ENCODE measurements around the gene ABCB9. TPM values are rescaled to one million over a fixed set of nuclear protein-coding genes. Genes with fewer than 3 reads are reported as not detected.
A peak's percentile ranks its signal among the peaks of the same experiment; 100 is the strongest.
"Not testable (repeated sequence)": the region's sequence is repeated elsewhere in the genome, so short reads cannot be mapped to it uniquely, and the experiment has no call there.

The ABCB9 gene
- polyA plus RNA-seq (2012; ENCODE audit: low read depth, missing spikeins) = 1.3 TPM

- DNase-seq (ENCODE audit: insufficient read length, low spot score) (peak; percentile 98), FAIRE-seq (peak; percentile 99)
- TF ChIP-seq POLR2A (IDR thresholded peaks at IDR 0.05; ENCODE audit: low read depth, low read length) = no peak
- no peak for TF ChIP-seq POU2F2 (IDR thresholded peaks at IDR 0.05; ENCODE audit: low read depth, low read length)
- TF ChIP-seq PAX5 (IDR thresholded peaks at IDR 0.05; ENCODE audit: insufficient read depth, low read length, severe bottlenecking) = no peak
Measured at GRCh38 chr12:122965851-122966742, at the start of gene ABCB9. Gene ABCB9 (minus strand): TSS chr12:122966463. CDS start chr12:122960235, 6,228 bp downstream.

- not testable (repeated sequence) for FAIRE-seq
Measured at GRCh38 chr12:123014473-123014872, 48.2 kb upstream of the ABCB9 start.

GRCh38 chr12:123013185-123014095 lies 47.2 kb upstream of the ABCB9 start:
- DNase-seq (ENCODE audit: insufficient read length, low spot score) = no peak
- FAIRE-seq = no peak
- TF ChIP-seq TAF1 (IDR thresholded peaks at IDR 0.05; ENCODE audit: low read depth, low read length) = no peak
- TF ChIP-seq POU2F2 (IDR thresholded peaks at IDR 0.05; ENCODE audit: low read depth, low read length) = no peak
- no peak for TF ChIP-seq POLR2A (IDR thresholded peaks at IDR 0.05; ENCODE audit: low read depth, low read length)
- no peak for TF ChIP-seq SPI1 (IDR thresholded peaks at IDR 0.05; ENCODE audit: low read depth, low read length)

More at GRCh38 chr12:123014473-123014872, 48.2 kb upstream of the ABCB9 start:
- DNase-seq (ENCODE audit: insufficient read length, low spot score) = not testable (repeated sequence)

- DNase-seq (ENCODE audit: insufficient read length, low spot score) = no peak
- TF ChIP-seq POLR2AphosphoS5 (IDR thresholded peaks at IDR 0.05; ENCODE audit: low read depth, low read length) (no peak), SPI1 (IDR thresholded peaks at IDR 0.05; ENCODE audit: low read depth, low read length) (no peak), TAF1 (IDR thresholded peaks at IDR 0.05; ENCODE audit: low read depth, low read length) (no peak), POLR2A (IDR thresholded peaks at IDR 0.05; ENCODE audit: low read depth, low read length) (no peak), PAX5 (IDR thresholded peaks at IDR 0.05; ENCODE audit: insufficient read depth, low read length, severe bottlenecking) (no peak), POU2F2 (IDR thresholded peaks at IDR 0.05; ENCODE audit: low read depth, low read length) (no peak)
- FAIRE-seq = no peak
Measured at GRCh38 chr12:123011701-123012100, 45.4 kb upstream of the ABCB9 start.

- no peak for FAIRE-seq
- no peak for DNase-seq (ENCODE audit: insufficient read length, low spot score)
- TF ChIP-seq PAX5 (IDR thresholded peaks at IDR 0.05; ENCODE audit: insufficient read depth, low read length, severe bottlenecking) (no peak), SPI1 (IDR thresholded peaks at IDR 0.05; ENCODE audit: low read depth, low read length) (no peak), POLR2AphosphoS5 (IDR thresholded peaks at IDR 0.05; ENCODE audit: low read depth, low read length) (no peak), POU2F2 (IDR thresholded peaks at IDR 0.05; ENCODE audit: low read depth, low read length) (no peak), TAF1 (IDR thresholded peaks at IDR 0.05; ENCODE audit: low read depth, low read length) (no peak), POLR2A (IDR thresholded peaks at IDR 0.05; ENCODE audit: low read depth, low read length) (no peak)
Measured at GRCh38 chr12:123010681-123011080, 44.4 kb upstream of the ABCB9 start.

GRCh38 chr12:123010110-123010509 lies 43.8 kb upstream of the ABCB9 start:
- TF ChIP-seq POU2F2 (IDR thresholded peaks at IDR 0.05; ENCODE audit: low read depth, low read length) (no peak), PAX5 (IDR thresholded peaks at IDR 0.05; ENCODE audit: insufficient read depth, low read length, severe bottlenecking) (no peak), TAF1 (IDR thresholded peaks at IDR 0.05; ENCODE audit: low read depth, low read length) (no peak), SPI1 (IDR thresholded peaks at IDR 0.05; ENCODE audit: low read depth, low read length) (no peak), POLR2A (IDR thresholded peaks at IDR 0.05; ENCODE audit: low read depth, low read length) (no peak), POLR2AphosphoS5 (IDR thresholded peaks at IDR 0.05; ENCODE audit: low read depth, low read length) (no peak)
- FAIRE-seq = no peak

GRCh38 chr12:123006977-123007376 lies 40.7 kb upstream of the ABCB9 start:
- no peak for DNase-seq (ENCODE audit: insufficient read length, low spot score)
- FAIRE-seq = no peak
- TF ChIP-seq POLR2AphosphoS5 (IDR thresholded peaks at IDR 0.05; ENCODE audit: low read depth, low read length) (no peak), SPI1 (IDR thresholded peaks at IDR 0.05; ENCODE audit: low read depth, low read length) (no peak), POLR2A (IDR thresholded peaks at IDR 0.05; ENCODE audit: low read depth, low read length) (no peak), TAF1 (IDR thresholded peaks at IDR 0.05; ENCODE audit: low read depth, low read length) (no peak), PAX5 (IDR thresholded peaks at IDR 0.05; ENCODE audit: insufficient read depth, low read length, severe bottlenecking) (no peak), POU2F2 (IDR thresholded peaks at IDR 0.05; ENCODE audit: low read depth, low read length) (no peak)

More at GRCh38 chr12:123010110-123010509, 43.8 kb upstream of the ABCB9 start:
- no peak for DNase-seq (ENCODE audit: insufficient read length, low spot score)

GRCh38 chr12:123005081-123005626 lies 38.9 kb upstream of the ABCB9 start:
- DNase-seq (ENCODE audit: insufficient read length, low spot score) (no peak), FAIRE-seq (no peak)
- TF ChIP-seq TAF1 (IDR thresholded peaks at IDR 0.05; ENCODE audit: low read depth, low read length) (no peak), POU2F2 (IDR thresholded peaks at IDR 0.05; ENCODE audit: low read depth, low read length) (no peak), POLR2AphosphoS5 (IDR thresholded peaks at IDR 0.05; ENCODE audit: low read depth, low read length) (no peak), SPI1 (IDR thresholded peaks at IDR 0.05; ENCODE audit: low read depth, low read length) (no peak), POLR2A (IDR thresholded peaks at IDR 0.05; ENCODE audit: low read depth, low read length) (no peak), PAX5 (IDR thresholded peaks at IDR 0.05; ENCODE audit: insufficient read depth, low read length, severe bottlenecking) (no peak)

- FAIRE-seq = no peak
- DNase-seq (ENCODE audit: insufficient read length, low spot score) = no peak
- TF ChIP-seq SPI1 (IDR thresholded peaks at IDR 0.05; ENCODE audit: low read depth, low read length) (no peak), POU2F2 (IDR thresholded peaks at IDR 0.05; ENCODE audit: low read depth, low read length) (no peak), PAX5 (IDR thresholded peaks at IDR 0.05; ENCODE audit: insufficient read depth, low read length, severe bottlenecking) (no peak), POLR2AphosphoS5 (IDR thresholded peaks at IDR 0.05; ENCODE audit: low read depth, low read length) (no peak), TAF1 (IDR thresholded peaks at IDR 0.05; ENCODE audit: low read depth, low read length) (no peak), POLR2A (IDR thresholded peaks at IDR 0.05; ENCODE audit: low read depth, low read length) (no peak)
Measured at GRCh38 chr12:123004287-123004686, 38.0 kb upstream of the ABCB9 start.

Data from GM12891 (cell line).